Esophagus squamous epithelium (tissue), 4 donors: ENCODE results near the gene FUBP3.
A peak's percentile ranks its signal among the peaks of the same experiment; 100 is the strongest.

ENCODE experiments used
- POLR2A ChIP-seq, 4 donors: fragments of 450-650 bp; IDR thresholded peaks; one replicate each; pipeline ENCODE4 v1.6.1; 2017; ENCODE audit warnings: antibody characterized with exemption in 4 of 4, mild to moderate bottlenecking in 4 of 4, moderate library complexity in 3 of 4
- TF ChIP-seq, protein P1 (sequence below), 6 experiments: fragments of 450-650 bp in 4 of 6; fragments of 200-600 bp in 2 of 6; sonication (generic) in 2 of 6; IDR thresholded peaks; one replicate each; pipeline ENCODE4 v1.5.1; 2016 to 2019; ENCODE audit warnings: antibody characterized with exemption in 6 of 6, mild to moderate bottlenecking in 4 of 6, moderate library complexity in 4 of 6

- TF ChIP-seq, protein P1, sequence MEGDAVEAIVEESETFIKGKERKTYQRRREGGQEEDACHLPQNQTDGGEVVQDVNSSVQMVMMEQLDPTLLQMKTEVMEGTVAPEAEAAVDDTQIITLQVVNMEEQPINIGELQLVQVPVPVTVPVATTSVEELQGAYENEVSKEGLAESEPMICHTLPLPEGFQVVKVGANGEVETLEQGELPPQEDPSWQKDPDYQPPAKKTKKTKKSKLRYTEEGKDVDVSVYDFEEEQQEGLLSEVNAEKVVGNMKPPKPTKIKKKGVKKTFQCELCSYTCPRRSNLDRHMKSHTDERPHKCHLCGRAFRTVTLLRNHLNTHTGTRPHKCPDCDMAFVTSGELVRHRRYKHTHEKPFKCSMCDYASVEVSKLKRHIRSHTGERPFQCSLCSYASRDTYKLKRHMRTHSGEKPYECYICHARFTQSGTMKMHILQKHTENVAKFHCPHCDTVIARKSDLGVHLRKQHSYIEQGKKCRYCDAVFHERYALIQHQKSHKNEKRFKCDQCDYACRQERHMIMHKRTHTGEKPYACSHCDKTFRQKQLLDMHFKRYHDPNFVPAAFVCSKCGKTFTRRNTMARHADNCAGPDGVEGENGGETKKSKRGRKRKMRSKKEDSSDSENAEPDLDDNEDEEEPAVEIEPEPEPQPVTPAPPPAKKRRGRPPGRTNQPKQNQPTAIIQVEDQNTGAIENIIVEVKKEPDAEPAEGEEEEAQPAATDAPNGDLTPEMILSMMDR (IDR thresholded peaks at IDR 0.05): no peak
- peak in 1 of 4 donors; percentile 25 for TF ChIP-seq POLR2A (IDR thresholded peaks at IDR 0.05)
Measured at GRCh38 chr9:130539420-130540223, 39.8 kb upstream of the FUBP3 start.
